HepG2 (cell line): ENCODE results near the gene PROC. TPM values are rescaled to one million over a fixed set of nuclear protein-coding genes. Genes with fewer than 3 reads are reported as not detected.
A peak's percentile ranks its signal among the peaks of the same experiment; 100 is the strongest.

ENCODE experiments used
- AHR ChIP-seq: IDR thresholded peaks from 2 replicates; pipeline ENCODE4 v1.6.1; 2018; ENCODE audit warnings: missing genetic modification reagents, missing compliant biosample characterization
- BORCS8-MEF2B ChIP-seq: sonication (generic); formaldehyde crosslinking; IDR thresholded peaks from 2 replicates; pipeline ENCODE4 v1.8.0; 2022; ENCODE audit warnings: mild to moderate bottlenecking, missing genetic modification reagents
- CEBPB ChIP-seq: IDR thresholded peaks from 2 replicates; pipeline ENCODE4 v1.6.1; 2011; ENCODE audit warnings: low read depth, low read length, improper control_type of control experiment, borderline replicate concordance
- DRAP1 ChIP-seq: IDR thresholded peaks from 2 replicates; pipeline ENCODE4 v1.6.1; 2016; ENCODE audit warnings: missing genetic modification reagents, missing compliant biosample characterization
- HMGA1 ChIP-seq: sonication (generic); formaldehyde crosslinking; conservative IDR thresholded peaks from 2 replicates; pipeline ENCODE4 v1.4.0; 2020; ENCODE audit warnings: missing genetic modification reagents
- HMGXB3 ChIP-seq: sonication (generic); formaldehyde crosslinking; IDR thresholded peaks from 2 replicates; pipeline ENCODE4 v1.4.0; 2020; ENCODE audit warnings: missing genetic modification reagents, borderline replicate concordance
- HNRNPL ChIP-seq: fragments of 200-400 bp; formaldehyde crosslinking; IDR thresholded peaks from 2 replicates; pipeline ENCODE4 v1.6.1; 2017; ENCODE audit warnings: mild to moderate bottlenecking, low read depth, low read length
- MED1 ChIP-seq: sonication (generic); formaldehyde crosslinking; IDR thresholded peaks from 2 replicates; pipeline ENCODE4 v1.4.0; 2020; ENCODE audit warnings: missing genetic modification reagents
- MEF2D ChIP-seq: sonication (generic); formaldehyde crosslinking; IDR thresholded peaks from 2 replicates; pipeline ENCODE4 v1.5.1; 2020; ENCODE audit warnings: mild to moderate bottlenecking, missing genetic modification reagents
- NFYB ChIP-seq: sonication (generic); formaldehyde crosslinking; IDR thresholded peaks from 2 replicates; pipeline ENCODE4 v1.4.0; 2020; ENCODE audit warnings: missing genetic modification reagents
- NFYC ChIP-seq: IDR thresholded peaks from 2 replicates; pipeline ENCODE4 v1.6.1; 2016; ENCODE audit warnings: missing genetic modification reagents, missing compliant biosample characterization
- NR2F6 ChIP-seq, 2 experiments: IDR thresholded peaks; 2 replicates each; pipeline ENCODE4 v1.6.1; 2016; ENCODE audit warnings: antibody characterized with exemption in 1 of 2, mild to moderate bottlenecking in 1 of 2
- POLR2AphosphoS2 ChIP-seq: IDR thresholded peaks from 2 replicates; pipeline ENCODE4 v1.6.1; 2011; ENCODE audit warnings: low read depth, low read length, improper control_type of control experiment
- SRSF1 ChIP-seq: fragments of 200-400 bp; formaldehyde crosslinking; optimal IDR thresholded peaks from 2 replicates; pipeline ENCODE3; 2017; ENCODE audit warnings: mild to moderate bottlenecking, low read depth, low read length, moderate library complexity
- ZMYM2 ChIP-seq: sonication (generic); formaldehyde crosslinking; IDR thresholded peaks from 2 replicates; pipeline ENCODE4 v1.8.0; 2022; ENCODE audit warnings: mild to moderate bottlenecking, missing genetic modification reagents
- ZNF256 ChIP-seq: sonication (generic); formaldehyde crosslinking; conservative IDR thresholded peaks from 2 replicates; pipeline ENCODE4 v1.4.0; 2020; ENCODE audit warnings: missing genetic modification reagents
- ZNF563 ChIP-seq: sonication (generic); formaldehyde crosslinking; IDR thresholded peaks from 2 replicates; pipeline ENCODE4 v1.8.0; 2022; ENCODE audit warnings: mild to moderate bottlenecking, moderate library complexity, missing genetic modification reagents
- ZNF704 ChIP-seq: sonication (generic); formaldehyde crosslinking; IDR thresholded peaks from 2 replicates; pipeline ENCODE4 v1.8.1; 2023; ENCODE audit warnings: mild to moderate bottlenecking, inconsistent platforms, moderate library complexity, missing genetic modification reagents, borderline replicate concordance
- ZNF746 ChIP-seq: sonication (generic); formaldehyde crosslinking; IDR thresholded peaks from 2 replicates; pipeline ENCODE4 v1.8.0; 2022; ENCODE audit warnings: mild to moderate bottlenecking, missing genetic modification reagents
- ZNF878 ChIP-seq: sonication (generic); formaldehyde crosslinking; IDR thresholded peaks from 2 replicates; pipeline ENCODE4 v1.8.1; 2023; ENCODE audit warnings: mild to moderate bottlenecking, missing genetic modification reagents, moderate library complexity
- ZSCAN21 ChIP-seq: sonication (generic); formaldehyde crosslinking; IDR thresholded peaks from 2 replicates; pipeline ENCODE4 v1.8.0; 2022; ENCODE audit warnings: mild to moderate bottlenecking, missing genetic modification reagents, moderate library complexity, borderline replicate concordance
- ZXDC ChIP-seq: sonication (generic); formaldehyde crosslinking; IDR thresholded peaks from 2 replicates; pipeline ENCODE4 v1.5.0; 2020; ENCODE audit warnings: mild to moderate bottlenecking, missing genetic modification reagents
- polyA plus RNA-seq, 8 experiments: library from polyadenylated mRNA; depleted of rRNA in 3 of 8; stranded (reverse) in 7 of 8; unstranded in 1 of 8; fragments of >200 nt; fragmentation: Illumina TruSeq in 4 of 8; extraction: Trizol in 4 of 8; gene quantifications; 2 replicates each; pipeline versions ENCODE4 v1.2.1 to v1.2.3, GENCODE V29; 2011 to 2016; ENCODE audit warnings: low read depth in 4 of 8, missing spikeins in 1 of 8, mixed read lengths in 1 of 8; ENCODE audit not compliant: insufficient read depth in 1 of 8
- total RNA-seq, 5 experiments: library from RNA; depleted of rRNA; stranded (reverse); fragments of >200 nt; fragmentation: Illumina TruSeq; extraction: Trizol; gene quantifications; 2 replicates each; pipeline ENCODE4 v1.2.3, GENCODE V29; 2016; ENCODE audit warnings: low read depth in 1 of 5

PROC gene
- total and polyA plus RNA-seq, 2 of the 13 experiments (the other 11 are each of a cell fraction or from before 2014, with no cell fraction given): 134 to 185 TPM

GRCh38 chr2:127419448-127420038, 1.3 kb downstream of the PROC start (continued):
- no peak for TF ChIP-seq ZXDC
- TF ChIP-seq AHR (CRISPR knock-in tag): 0 out of 2 replicates have a peak, but pooled peaks have one; percentile 38
- no peak for TF ChIP-seq HMGA1 (CRISPR knock-in tag)
- no peak for TF ChIP-seq HMGXB3
- peak; percentile 97 for TF ChIP-seq HNRNPL
- peak; percentile 35; the same call in 1 of the 2 replicates for TF ChIP-seq ZSCAN21
- TF ChIP-seq BORCS8-MEF2B (CRISPR knock-in tag): peak; percentile 60
- 0 out of 2 replicates have a peak, but pooled peaks have one; percentile 50 for TF ChIP-seq MEF2D
- TF ChIP-seq DRAP1 (CRISPR knock-in tag): 0 out of 2 replicates have a peak, but pooled peaks have one; percentile 28
- 0 out of 2 replicates have a peak, but pooled peaks have one; percentile 26 for TF ChIP-seq ZNF878 (CRISPR knock-in tag)
- peak; percentile 50 for TF ChIP-seq MED1 (CRISPR knock-in tag)
- no peak for TF ChIP-seq ZMYM2 (CRISPR knock-in tag)
- no peak for TF ChIP-seq NR2F6 (IDR thresholded peaks at IDR 0.05)
- TF ChIP-seq NR2F6 (CRISPR knock-in tag; IDR thresholded peaks at IDR 0.05): 0 out of 2 replicates have a peak, but pooled peaks have one; percentile 3
- peak; percentile 58 for TF ChIP-seq NFYB (CRISPR knock-in tag)
- peak; percentile 74 for TF ChIP-seq NFYC
- TF ChIP-seq ZNF704 (CRISPR knock-in tag): no peak
- TF ChIP-seq ZNF563 (CRISPR knock-in tag): peak; percentile 61; the same call in 1 of the 2 replicates
- TF ChIP-seq ZNF746: no peak
- no peak for TF ChIP-seq ZNF256 (CRISPR knock-in tag)
- peak; percentile 52 for TF ChIP-seq SRSF1
- TF ChIP-seq CEBPB: no peak; the same call in 1 of the 2 replicates
- no peak for TF ChIP-seq POLR2AphosphoS2
